ENCODE data around the gene MPP4.

MPP4 gene

DNA sequence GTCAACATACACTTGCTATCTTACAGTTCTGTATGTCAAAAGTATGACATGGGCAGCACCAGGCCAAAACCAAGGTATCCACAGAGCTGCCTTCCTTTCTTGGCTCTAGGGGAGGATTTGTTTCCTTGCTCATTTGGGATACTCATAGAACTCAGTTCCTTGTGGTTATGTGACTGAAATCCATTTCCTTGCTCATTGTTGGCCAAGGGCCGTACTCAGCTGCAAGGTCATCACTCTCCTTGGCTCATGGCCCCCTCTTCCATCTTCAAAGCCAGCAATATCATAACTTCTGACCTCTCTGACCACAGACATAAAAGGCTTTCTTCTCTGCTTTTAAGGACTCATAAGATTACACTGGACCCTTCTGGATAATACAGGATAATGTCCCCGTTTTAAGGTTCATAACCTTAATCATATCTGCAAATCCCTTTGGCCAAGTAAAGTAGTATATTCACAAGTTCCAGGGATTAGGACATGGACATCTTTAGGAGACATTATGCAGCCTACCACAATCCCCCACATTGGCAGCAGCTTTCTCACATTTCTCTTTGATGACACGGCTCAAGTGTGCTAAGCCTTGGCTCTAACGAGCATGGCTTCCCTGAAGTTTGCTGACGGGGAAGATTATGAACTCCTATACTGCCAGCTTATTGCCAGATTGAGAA is 76.0 kb downstream of the MPP4 start:
- no peak for DNase-seq (ENCODE audit: low spot score)

DNA sequence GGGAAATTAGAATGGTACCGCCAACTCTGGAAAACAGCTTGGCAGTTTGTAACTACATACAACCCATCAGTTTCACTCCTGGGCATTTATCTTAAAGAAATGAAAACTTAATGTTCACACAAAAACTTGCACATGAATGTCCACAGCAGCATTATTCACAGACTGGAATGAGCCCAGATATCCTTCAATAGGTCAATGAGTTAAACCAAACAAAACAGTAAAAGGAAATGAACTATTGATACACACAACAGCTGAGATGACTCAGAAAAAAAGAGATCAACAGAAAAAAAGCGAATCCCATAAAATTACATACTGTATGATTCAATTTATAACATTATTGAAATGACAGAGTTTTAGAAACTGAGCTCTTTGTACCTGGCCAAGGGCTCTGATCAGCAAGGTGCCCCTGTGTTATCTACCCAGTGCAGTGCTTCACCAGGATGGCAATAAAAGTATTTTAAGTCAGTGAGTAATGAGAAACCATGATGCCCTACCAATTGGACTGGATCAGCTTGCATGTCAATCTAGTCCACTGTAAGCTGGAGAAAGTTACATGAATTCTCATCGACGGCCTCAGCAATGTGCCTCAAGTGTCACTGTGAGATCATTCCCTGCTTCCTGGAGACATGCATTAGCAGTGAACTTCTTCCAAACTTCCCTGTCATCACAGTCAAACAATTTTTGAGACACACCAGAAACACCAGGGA is 77.0 kb downstream of the MPP4 start:
- no peak for DNase-seq (ENCODE audit: low spot score)

DNA sequence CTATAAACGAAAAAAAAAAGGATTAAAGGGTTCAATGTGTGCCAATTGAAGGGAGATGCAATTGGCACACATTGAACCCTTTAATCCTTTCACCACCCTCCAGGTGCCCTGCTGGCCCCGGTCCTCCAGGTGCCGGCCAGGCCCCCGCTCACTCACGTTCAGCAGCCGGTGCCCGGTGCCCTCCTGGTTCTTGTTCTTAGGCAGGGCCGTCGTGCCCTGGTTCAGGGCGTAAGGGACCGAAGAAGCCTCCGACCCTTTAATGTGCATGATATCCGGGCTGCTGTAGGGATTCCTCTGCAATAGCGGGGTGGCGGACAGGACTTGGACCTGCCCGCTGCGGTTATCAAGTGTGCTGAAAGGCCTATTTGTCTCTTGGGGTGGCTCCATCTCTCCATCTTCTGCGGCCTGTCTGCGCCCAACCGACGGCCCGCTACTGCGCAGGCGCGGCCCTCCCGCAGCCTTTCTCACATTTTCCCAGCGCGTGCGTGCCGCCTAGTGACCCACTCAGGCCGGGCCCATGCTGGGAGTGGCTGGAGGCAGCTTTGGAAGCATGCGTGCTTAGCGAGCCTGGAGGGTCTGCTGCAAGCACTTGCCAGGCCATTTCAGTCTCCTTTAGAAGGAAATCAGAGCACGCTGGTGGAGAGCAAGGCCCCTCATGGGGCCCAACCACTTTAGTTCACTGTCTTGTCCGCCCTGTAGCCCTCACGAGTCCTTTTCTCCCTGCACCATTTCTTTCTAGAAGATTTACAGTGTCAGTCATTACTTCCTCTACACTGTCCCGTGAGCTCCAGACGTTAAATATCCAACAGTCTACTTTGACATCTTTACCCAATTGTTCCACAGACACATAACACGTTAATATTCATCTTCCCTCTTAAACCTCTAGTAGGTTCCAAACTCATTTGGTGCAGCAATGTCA is 79.4 kb downstream of the MPP4 start:
- DNase-seq (ENCODE audit: low spot score): no peak

DNA sequence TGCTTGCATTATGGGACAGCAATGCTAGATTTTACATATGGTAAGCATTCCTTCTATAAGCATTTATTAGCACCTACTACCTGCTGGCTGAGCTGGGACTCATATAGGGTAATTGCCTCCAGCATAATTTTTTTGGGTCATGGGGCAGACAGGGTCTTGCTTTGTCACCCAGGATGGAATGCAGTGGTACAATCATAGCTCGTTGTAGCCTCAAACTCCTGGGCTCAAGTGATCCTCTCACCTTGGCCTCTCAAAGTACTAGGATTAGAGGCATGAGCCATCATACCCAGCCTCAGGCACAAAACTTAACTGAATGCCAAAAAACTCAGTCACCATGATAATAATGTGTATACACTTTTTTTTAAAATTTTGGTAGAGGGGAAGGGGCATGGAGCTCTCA is 90.4 kb downstream of the MPP4 start:
- no peak for DNase-seq (ENCODE audit: low spot score)

DNA sequence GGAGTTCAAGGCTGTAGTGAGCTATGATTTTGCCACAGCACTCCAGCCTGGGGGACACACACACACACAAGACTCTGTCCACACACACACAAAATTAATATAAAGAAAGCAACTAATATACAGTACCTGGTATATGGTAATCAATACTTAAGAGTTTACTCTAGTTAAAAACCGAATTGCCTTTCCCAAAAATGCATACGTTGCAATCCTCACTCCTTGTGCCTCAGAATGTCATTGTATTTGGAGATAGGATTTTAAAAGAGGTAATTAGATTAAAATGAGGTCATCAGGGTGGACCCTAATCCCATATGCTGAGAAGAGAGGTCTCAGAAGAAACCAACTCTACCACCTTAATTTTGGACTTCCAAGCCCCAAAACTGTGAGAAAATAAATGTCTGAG is 90.9 kb downstream of the MPP4 start:
- no peak for DNase-seq (ENCODE audit: low spot score)

DNA sequence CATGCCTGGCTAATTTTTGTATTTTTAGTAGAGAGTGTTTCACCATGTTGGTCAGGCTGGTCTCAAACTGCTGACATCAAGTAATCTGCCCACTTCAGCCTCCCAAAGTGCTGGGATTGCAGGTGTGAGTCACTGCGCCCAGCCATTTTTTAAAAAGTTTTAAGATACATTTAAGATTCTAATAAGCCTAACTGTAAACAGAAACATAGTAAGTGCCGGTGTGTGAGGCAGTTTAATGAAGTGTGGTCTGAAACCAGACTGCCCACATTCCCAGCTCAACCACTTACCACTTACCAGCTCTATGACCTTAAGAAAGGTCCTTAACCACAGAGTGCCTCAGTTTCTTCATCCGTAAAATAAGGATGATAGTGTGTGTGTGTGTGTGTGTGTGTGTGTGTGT is 97.5 kb downstream of the MPP4 start:
- DNase-seq (ENCODE audit: low spot score): no peak

DNA sequence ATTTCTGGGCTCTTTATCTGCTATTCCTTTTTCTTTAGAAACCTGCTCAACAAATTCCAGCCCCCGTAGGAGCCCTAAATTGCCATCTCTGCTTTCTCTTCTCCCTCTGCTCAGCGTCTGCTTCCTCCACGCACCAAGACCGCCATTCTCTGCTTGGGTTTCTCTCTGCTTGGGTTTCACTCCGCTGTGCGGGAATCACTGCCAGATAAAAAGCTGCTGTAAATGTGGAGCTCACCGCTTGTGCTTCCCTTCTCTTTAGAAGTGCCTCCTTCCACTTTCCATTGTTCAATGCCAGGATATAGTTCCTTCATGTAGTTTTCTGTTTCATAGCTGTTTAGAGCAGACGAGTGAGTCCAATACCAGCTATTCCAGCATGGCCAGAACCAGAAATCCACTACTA is 101.0 kb downstream of the MPP4 start:
- DNase-seq (ENCODE audit: low spot score): no peak
